ENCODE data around the gene ARPC1A.
"Not testable (repeated sequence)": the region's sequence is repeated elsewhere in the genome, so short reads cannot be mapped to it uniquely, and the experiment has no call there.

Gene ARPC1A

DNA sequence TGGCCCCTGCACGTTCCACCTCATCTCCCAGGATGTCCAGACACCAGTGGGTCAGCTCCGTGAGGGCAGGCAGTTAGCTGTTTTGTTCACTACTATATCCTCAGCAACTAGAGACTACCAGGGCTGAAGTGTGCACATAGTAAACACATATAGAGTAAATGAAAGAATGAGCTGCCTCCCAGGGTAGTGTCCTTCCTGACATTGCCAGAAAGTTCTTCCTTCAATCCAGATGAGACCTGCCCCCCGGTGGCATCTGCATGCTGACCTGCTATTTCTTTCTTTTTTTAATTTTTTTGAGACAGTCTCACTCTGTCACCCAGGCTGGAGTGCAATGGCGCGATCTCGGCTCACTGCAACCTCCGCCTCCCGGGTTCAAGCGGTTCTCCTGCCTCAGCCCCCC, 14.0 kb upstream of the ARPC1A start:
- TF ChIP-seq, protein P1, sequence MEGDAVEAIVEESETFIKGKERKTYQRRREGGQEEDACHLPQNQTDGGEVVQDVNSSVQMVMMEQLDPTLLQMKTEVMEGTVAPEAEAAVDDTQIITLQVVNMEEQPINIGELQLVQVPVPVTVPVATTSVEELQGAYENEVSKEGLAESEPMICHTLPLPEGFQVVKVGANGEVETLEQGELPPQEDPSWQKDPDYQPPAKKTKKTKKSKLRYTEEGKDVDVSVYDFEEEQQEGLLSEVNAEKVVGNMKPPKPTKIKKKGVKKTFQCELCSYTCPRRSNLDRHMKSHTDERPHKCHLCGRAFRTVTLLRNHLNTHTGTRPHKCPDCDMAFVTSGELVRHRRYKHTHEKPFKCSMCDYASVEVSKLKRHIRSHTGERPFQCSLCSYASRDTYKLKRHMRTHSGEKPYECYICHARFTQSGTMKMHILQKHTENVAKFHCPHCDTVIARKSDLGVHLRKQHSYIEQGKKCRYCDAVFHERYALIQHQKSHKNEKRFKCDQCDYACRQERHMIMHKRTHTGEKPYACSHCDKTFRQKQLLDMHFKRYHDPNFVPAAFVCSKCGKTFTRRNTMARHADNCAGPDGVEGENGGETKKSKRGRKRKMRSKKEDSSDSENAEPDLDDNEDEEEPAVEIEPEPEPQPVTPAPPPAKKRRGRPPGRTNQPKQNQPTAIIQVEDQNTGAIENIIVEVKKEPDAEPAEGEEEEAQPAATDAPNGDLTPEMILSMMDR (IDR thresholded peaks at IDR 0.05): no peak
- Histone ChIP-seq H3K4me1 (ENCODE audit: control insufficient read depth in 1 of 2, insufficient read depth in 1 of 2, low read depth in 1 of 2, low read length in 1 of 2) (peaks cover 0 to 5% of the 10 kb centered on the region in 2 experiments), H3K9me3 (no peaks in the 10 kb centered on the region), H3K27me3 (no peaks in the 10 kb centered on the region), H3K36me3 (no peaks in the 10 kb centered on the region), H3K4me3 (ENCODE audit: low read depth in 1 of 2, low read length in 1 of 2) (no peak overlapping the region), H3K27ac (no peak overlapping the region)

DNA sequence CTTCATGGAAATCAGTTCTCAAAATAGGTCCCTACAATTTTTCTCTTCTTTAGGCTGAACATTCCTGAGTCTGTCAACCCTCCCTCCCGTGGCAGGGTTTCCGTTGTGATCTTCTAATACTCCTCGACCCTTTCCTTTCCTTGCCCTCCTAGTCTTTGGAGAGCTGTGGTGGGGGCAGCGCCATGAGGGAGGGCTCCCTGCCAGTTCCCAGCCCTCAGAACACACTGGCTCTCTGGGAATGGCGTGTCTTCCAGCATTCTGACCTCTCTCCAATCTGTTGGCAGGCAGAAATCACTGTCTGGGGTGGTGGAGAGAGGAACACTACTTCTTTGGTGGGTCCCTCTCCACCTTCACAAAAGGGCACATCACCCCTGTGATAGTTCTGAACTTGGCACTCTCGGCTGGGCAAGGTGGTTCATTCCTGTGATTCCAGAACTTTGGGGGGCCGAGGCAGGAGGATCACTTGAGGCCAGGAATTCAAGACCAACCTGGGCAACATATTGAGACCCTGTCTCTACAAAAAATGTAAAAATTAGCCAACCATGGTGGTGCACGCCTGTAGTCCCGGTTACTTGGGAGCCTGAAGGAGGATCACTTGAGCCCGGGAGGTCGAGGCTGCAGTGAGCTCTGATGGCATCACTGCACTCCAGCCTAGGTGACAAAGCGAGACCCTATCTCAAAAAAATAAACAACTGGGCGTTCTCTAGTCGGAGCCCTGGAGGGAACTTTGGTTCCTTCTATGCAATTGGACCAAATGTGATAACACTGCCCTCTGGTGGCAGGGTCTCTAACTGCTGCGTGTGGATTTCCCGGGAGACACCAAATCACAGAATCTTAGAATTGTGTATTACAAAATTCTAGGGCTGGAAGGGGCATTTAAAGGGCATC, 13.1 kb upstream of the ARPC1A start:
- Histone ChIP-seq H3K4me3 (ENCODE audit: low read depth in 1 of 2, low read length in 1 of 2) (no peak overlapping the region), H3K9me3 (no peaks in the 10 kb centered on the region), H3K27ac (no peak overlapping the region), H3K27me3 (no peaks in the 10 kb centered on the region), H3K36me3 (no peaks in the 10 kb centered on the region), H3K4me1 (ENCODE audit: control insufficient read depth in 1 of 2, insufficient read depth in 1 of 2, low read depth in 1 of 2, low read length in 1 of 2) (peaks cover 0 to 5% of the 10 kb centered on the region in 2 experiments)
- TF ChIP-seq, protein P1 (IDR thresholded peaks at IDR 0.05): peak; percentile 82

DNA sequence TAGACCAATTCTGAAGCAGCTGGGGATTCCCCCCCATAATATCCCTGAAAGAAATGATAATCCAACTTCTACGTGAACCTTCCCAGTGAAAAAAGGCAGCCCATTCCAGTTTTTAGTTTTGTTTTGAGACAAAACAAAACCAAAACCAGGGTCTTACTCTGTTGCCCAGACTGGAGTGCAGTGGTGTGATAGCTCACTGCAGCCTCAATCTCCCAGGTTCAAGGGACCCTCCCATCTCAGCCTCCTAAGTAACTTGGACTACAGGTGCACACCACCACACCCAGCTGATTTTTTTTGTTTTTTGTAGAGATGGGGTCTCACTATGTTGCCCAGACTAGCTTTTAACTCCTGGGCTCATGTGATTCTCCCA, 12.5 kb upstream of the ARPC1A start:
- H3K36me3 ChIP-seq: no peaks in the 10 kb centered on the region

DNA sequence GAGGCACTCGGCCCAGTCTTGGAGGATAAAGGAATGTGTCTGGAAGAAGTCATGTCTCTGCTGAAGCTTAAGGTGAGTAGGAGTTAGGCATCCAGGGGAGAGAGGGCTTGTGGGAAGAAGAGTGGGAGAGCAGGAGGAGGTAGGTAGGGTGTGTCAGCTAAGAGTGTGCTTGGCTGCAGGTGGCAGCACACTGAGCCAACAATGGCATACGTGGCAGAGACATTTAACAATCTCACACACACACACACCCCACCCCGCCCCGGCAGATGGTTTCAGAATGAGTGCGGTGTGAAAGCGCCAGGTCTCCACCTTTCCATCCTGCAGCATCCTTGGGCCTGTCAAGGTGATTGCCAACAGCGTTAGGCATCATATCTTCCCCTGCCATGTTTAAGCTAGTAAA, 11.2 kb upstream of the ARPC1A start:
- TF ChIP-seq, protein P1 (IDR thresholded peaks at IDR 0.05): no peak
- Histone ChIP-seq H3K4me1 (ENCODE audit: control insufficient read depth in 1 of 2, insufficient read depth in 1 of 2, low read depth in 1 of 2, low read length in 1 of 2) (peaks cover 0 to 5% of the 10 kb centered on the region in 2 experiments), H3K27ac (no peak overlapping the region), H3K4me3 (ENCODE audit: low read depth in 1 of 2, low read length in 1 of 2) (no peak overlapping the region), H3K36me3 (no peaks in the 10 kb centered on the region), H3K9me3 (no peaks in the 10 kb centered on the region), H3K27me3 (no peaks in the 10 kb centered on the region)

More for the DNA sequence above, 12.5 kb upstream of the ARPC1A start:
- Histone ChIP-seq H3K27me3 (no peaks in the 10 kb centered on the region), H3K4me3 (ENCODE audit: low read depth in 1 of 2, low read length in 1 of 2) (no peak overlapping the region), H3K9me3 (no peaks in the 10 kb centered on the region), H3K27ac (no peak overlapping the region), H3K4me1 (ENCODE audit: control insufficient read depth in 1 of 2, insufficient read depth in 1 of 2, low read depth in 1 of 2, low read length in 1 of 2) (peaks cover 0 to 5% of the 10 kb centered on the region in 2 experiments)
- TF ChIP-seq, protein P1 (IDR thresholded peaks at IDR 0.05): no peak

DNA sequence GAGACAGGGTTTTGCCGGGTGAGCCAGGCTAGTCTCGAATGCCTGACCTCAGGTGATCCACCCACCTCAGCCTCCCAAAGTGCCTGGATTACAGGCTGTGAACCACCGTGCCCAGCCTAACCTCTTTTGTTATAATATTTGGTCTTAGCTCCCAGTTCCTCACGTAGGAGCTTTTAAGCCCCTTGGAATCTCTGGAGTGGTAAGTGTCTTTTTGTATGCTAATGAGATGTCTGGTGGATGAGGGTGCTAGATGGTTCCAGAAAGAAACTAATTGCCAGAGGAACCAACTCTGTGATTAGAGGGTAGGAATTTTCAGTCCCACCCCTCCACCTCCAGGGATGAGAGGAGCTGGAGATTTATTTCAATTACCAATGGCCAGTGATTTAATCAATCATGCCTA, 5.3 kb upstream of the ARPC1A start:
- no peaks in the 10 kb centered on the region for H3K9me3 ChIP-seq
- H3K36me3 ChIP-seq: no peaks in the 10 kb centered on the region
- H3K27me3 ChIP-seq: peaks cover 8% of the 10 kb centered on the region
- peaks cover 6 to 8% of the 10 kb centered on the region in 2 experiments for H3K4me1 ChIP-seq (ENCODE audit: control insufficient read depth in 1 of 2, insufficient read depth in 1 of 2, low read depth in 1 of 2, low read length in 1 of 2)
- TF ChIP-seq, protein P1 (IDR thresholded peaks at IDR 0.05): no peak
- H3K4me3 ChIP-seq (ENCODE audit: low read depth in 1 of 2, low read length in 1 of 2): no peak overlapping the region
- no peak overlapping the region for H3K27ac ChIP-seq

DNA sequence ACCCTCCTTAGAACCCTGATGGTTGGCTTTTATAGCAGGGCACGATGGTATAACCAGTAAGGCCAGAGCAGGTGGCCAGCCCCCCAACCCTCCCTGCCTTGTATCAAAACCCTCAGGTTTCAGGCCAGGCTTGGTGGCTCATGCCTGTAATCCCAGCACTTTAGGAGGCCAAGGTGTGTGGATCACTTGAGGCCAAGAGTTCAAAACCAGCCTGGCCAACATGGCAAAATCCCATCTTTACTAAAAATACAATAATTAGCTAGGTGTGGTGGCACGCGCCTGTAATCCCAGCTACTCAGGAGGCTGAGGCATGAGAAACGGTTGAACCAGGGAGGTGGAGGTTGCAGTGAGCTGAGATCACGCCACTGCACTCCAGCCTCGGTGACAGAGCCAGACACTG, 3.0 kb upstream of the ARPC1A start:
- H3K9me3 ChIP-seq; H3K27ac ChIP-seq; H3K27me3 ChIP-seq; H3K4me3 ChIP-seq (ENCODE audit: low read depth in 1 of 2, low read length in 1 of 2); H3K36me3 ChIP-seq: not testable (repeated sequence)
- peaks cover 21 to 26% of the 10 kb centered on the region in 2 experiments for H3K4me1 ChIP-seq (ENCODE audit: control insufficient read depth in 1 of 2, insufficient read depth in 1 of 2, low read depth in 1 of 2, low read length in 1 of 2)

Data from neutrophil (primary cell).